Measurements from ENCODE around the gene PIK3AP1.
"Not testable (repeated sequence)": the region's sequence is repeated elsewhere in the genome, so short reads cannot be mapped to it uniquely, and the experiment has no call there.

PIK3AP1 gene

DNA sequence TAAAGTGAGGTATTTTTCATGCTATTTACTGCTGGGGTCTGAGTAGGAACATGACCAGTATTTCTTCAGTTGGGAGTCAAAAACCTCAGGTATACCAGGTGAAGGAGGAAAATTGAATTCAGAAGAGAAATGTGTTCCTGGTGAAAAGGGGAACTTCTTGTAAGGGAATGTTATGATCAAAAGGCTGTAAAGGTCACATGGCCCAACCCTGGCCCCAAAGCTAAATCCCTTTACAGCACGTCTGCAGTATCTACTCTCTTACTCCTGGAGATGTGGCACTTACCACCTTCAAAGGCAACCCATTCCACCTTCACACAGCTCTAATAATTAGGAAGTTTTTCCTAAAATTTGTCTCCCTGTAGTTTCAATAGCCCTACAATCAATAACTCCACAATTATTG, 15.2 kb downstream of the PIK3AP1 start:
- no peak overlapping the region for H3K4me3 ChIP-seq (replicated peaks; ENCODE audit: low read depth, low read length)
- TF ChIP-seq, protein P1, sequence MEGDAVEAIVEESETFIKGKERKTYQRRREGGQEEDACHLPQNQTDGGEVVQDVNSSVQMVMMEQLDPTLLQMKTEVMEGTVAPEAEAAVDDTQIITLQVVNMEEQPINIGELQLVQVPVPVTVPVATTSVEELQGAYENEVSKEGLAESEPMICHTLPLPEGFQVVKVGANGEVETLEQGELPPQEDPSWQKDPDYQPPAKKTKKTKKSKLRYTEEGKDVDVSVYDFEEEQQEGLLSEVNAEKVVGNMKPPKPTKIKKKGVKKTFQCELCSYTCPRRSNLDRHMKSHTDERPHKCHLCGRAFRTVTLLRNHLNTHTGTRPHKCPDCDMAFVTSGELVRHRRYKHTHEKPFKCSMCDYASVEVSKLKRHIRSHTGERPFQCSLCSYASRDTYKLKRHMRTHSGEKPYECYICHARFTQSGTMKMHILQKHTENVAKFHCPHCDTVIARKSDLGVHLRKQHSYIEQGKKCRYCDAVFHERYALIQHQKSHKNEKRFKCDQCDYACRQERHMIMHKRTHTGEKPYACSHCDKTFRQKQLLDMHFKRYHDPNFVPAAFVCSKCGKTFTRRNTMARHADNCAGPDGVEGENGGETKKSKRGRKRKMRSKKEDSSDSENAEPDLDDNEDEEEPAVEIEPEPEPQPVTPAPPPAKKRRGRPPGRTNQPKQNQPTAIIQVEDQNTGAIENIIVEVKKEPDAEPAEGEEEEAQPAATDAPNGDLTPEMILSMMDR (IDR thresholded peaks at IDR 0.05; ENCODE audit: low read depth, low read length, missing control alignments): no peak

GRCh38 chr10:96704563-96704962, 15.8 kb downstream of the PIK3AP1 start:
- TF ChIP-seq, protein P1 (IDR thresholded peaks at IDR 0.05; ENCODE audit: low read depth, low read length, missing control alignments): no peak
- no peak for DNase-seq (ENCODE audit: extremely low read depth, low read depth)
- H3K4me3 ChIP-seq (replicated peaks; ENCODE audit: low read depth, low read length): no peak overlapping the region

More for the DNA sequence above, 15.2 kb downstream of the PIK3AP1 start:
- DNase-seq (ENCODE audit: extremely low read depth, low read depth): no peak

- no peak overlapping the region for H3K4me3 ChIP-seq (replicated peaks; ENCODE audit: low read depth, low read length)
- TF ChIP-seq, protein P1 (IDR thresholded peaks at IDR 0.05; ENCODE audit: low read depth, low read length, missing control alignments): no peak
- no peak for DNase-seq (ENCODE audit: extremely low read depth, low read depth)
These were observed 17.0 kb downstream of the PIK3AP1 start for GRCh38 chr10:96703358-96703757.

- H3K4me3 ChIP-seq (replicated peaks; ENCODE audit: low read depth, low read length): no peak overlapping the region
- DNase-seq (ENCODE audit: extremely low read depth, low read depth): no peak
- TF ChIP-seq, protein P1 (IDR thresholded peaks at IDR 0.05; ENCODE audit: low read depth, low read length, missing control alignments): no peak
These were observed 19.0 kb downstream of the PIK3AP1 start for GRCh38 chr10:96701265-96701664.

DNA sequence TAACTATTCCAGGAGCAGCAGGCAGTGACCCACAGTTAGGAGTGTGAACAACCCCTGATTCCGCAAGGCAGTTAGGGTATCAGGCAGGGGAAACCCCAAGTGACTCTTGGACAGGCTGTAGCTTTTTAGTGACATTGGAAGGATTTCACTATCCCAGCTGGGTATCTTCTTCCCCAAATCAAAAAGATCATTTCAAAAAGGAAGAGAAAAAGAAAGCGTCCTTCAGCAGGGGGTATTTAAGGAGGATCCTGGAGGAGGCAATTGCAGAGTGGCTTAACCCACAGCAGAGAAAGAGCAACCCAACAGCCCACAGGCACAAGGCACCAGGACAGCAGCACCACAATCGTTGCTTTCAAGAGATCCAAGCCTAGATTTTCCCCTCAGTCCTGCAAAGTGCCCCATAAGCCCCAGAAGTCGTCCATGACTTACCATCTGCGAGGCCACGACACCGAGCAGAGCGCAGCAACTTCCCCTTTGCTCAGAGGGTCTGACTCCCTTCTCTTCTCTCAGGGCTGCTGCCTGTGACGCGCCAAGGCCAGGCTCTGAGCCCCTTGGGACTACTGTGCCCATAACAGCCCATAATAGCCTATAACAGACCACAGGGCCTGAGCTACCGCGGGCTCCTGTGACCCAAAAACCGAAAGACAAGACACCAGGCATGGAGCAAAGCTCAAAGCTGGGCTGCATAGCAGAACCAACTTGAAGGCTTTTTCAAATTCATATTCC, 19.8 kb downstream of the PIK3AP1 start:
- no peak overlapping the region for H3K4me3 ChIP-seq (replicated peaks; ENCODE audit: low read depth, low read length)
- DNase-seq (ENCODE audit: extremely low read depth, low read depth): no peak
- TF ChIP-seq, protein P1 (IDR thresholded peaks at IDR 0.05; ENCODE audit: low read depth, low read length, missing control alignments): no peak

DNA sequence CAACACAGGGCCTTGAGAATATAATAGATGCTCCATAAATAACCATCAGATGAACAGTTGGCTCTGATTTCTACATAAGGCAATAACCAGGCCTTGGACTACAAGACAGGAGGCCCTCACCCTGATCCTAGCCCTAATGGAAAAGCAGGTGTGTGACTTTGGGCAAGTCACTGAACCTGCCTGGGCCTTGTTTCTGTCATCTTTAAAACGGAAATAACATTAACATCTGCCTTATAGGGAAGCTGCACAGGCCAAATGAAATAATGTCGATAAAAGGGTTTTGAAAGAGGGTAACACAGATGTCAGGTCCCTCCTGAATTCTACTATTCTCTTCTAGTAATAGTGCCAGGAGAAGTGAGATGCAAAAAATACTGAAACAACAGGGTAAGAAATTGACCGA, 20.7 kb downstream of the PIK3AP1 start:
- DNase-seq (ENCODE audit: extremely low read depth, low read depth): no peak
- H3K4me3 ChIP-seq (replicated peaks; ENCODE audit: low read depth, low read length): no peak overlapping the region

GRCh38 chr10:96698305-96698704, 22.0 kb downstream of the PIK3AP1 start:
- not testable (repeated sequence) for H3K4me3 ChIP-seq (replicated peaks; ENCODE audit: low read depth, low read length); DNase-seq (ENCODE audit: extremely low read depth, low read depth)

More for the DNA sequence above, 20.7 kb downstream of the PIK3AP1 start:
- TF ChIP-seq, protein P1 (IDR thresholded peaks at IDR 0.05; ENCODE audit: low read depth, low read length, missing control alignments): no peak

Measured in HFF-Myc (cell line).